K562 (cell line): ENCODE results near the gene CD109. TPM values are rescaled to one million over a fixed set of nuclear protein-coding genes. Genes with fewer than 3 reads are reported as not detected.

Source experiments
- CREBBP ChIP-seq: IDR thresholded peaks from one replicate; pipeline ENCODE4 v1.6.1; 2012; ENCODE audit warnings: low read depth, mild to moderate bottlenecking, control low read depth, inconsistent platforms, low read length
- EGR1 ChIP-seq: fragments of 450-650 bp; conservative IDR thresholded peaks from 2 replicates; pipeline ENCODE4 v1.6.1; 2017; ENCODE audit warnings: mild to moderate bottlenecking
- MCM3 ChIP-seq: fragments of 450-650 bp; IDR thresholded peaks from 2 replicates; pipeline ENCODE4 v1.6.1; 2016
- SREBF2 ChIP-seq: sonication (generic); formaldehyde crosslinking; IDR thresholded peaks from 2 replicates; pipeline ENCODE4 v1.4.0; 2020; ENCODE audit warnings: mild to moderate bottlenecking, missing genetic modification reagents
- TAF1 ChIP-seq: IDR thresholded peaks from 2 replicates; pipeline ENCODE4 v1.6.1; 2011; ENCODE audit warnings: mild to moderate bottlenecking, low read length, moderate library complexity; ENCODE audit not compliant: insufficient read depth, control insufficient read depth, severe bottlenecking; ENCODE audit errors: extremely low read depth
- TBL1XR1 ChIP-seq, 2 experiments: IDR thresholded peaks; 2 replicates each; pipeline ENCODE4 v1.6.1; 2012; ENCODE audit warnings: improper control_type of control experiment in 2 of 2, low read length in 2 of 2, mild to moderate bottlenecking in 1 of 2
- TSC22D4 ChIP-seq: fragments of 450-650 bp; IDR thresholded peaks from 2 replicates; pipeline ENCODE4 v1.6.1; 2016; ENCODE audit warnings: missing genetic modification characterization, missing biosample characterization, control low read depth
- ZBED1 ChIP-seq: IDR thresholded peaks from 2 replicates; pipeline ENCODE4 v1.6.1; 2014
- polyA plus RNA-seq, 8 experiments: library from polyadenylated mRNA; depleted of rRNA in 4 of 8; stranded (reverse) in 5 of 8; unstranded in 3 of 8; fragments of >200 nt; fragmentation: Nextera tagmentation in 2 of 8; fragmentation: Illumina TruSeq in 1 of 8; extraction: Ambion mirVana in 2 of 8; extraction: Trizol in 1 of 8; gene quantifications; 2 replicates each; pipeline versions ENCODE4 v1.2.1 to v1.2.3, GENCODE V29; 2011 to 2014; ENCODE audit warnings: inconsistent platforms in 1 of 8, missing spikeins in 1 of 8
- total RNA-seq, 7 experiments: library from RNA; depleted of rRNA in 6 of 7; stranded (reverse); fragments of >200 nt in 6 of 7; fragmentation: Illumina TruSeq in 2 of 7; extraction: Trizol in 2 of 7; gene quantifications; 2 replicates each; pipeline versions ENCODE4 v1.2.1 to v1.2.3, GENCODE V29; 2011 to 2021; ENCODE audit warnings: low replicate concordance in 1 of 7
- TF ChIP-seq, protein P1 (sequence below): fragments of 250-450 bp; sonication (Bioruptor Pico); IDR thresholded peaks from 2 replicates; pipeline ENCODE4 v1.8.0; 2022; ENCODE audit warnings: inconsistent platforms, mild to moderate bottlenecking, moderate library complexity, borderline replicate concordance
- TF ChIP-seq, protein P2 (sequence below): fragments of 450-650 bp; IDR thresholded peaks from 2 replicates; pipeline ENCODE4 v1.6.1; 2016; ENCODE audit warnings: borderline replicate concordance
- TF ChIP-seq, protein P3 (sequence below): fragments of 250-450 bp; sonication (Bioruptor Pico); IDR thresholded peaks from 2 replicates; pipeline ENCODE4 v1.4.0; 2020; ENCODE audit warnings: mild to moderate bottlenecking
- TF ChIP-seq, protein P4 (sequence below): fragments of 450-650 bp; formaldehyde crosslinking; IDR thresholded peaks from 2 replicates; pipeline ENCODE4 v1.4.0; 2022; ENCODE audit warnings: missing genetic modification characterization
- TF ChIP-seq, protein P5 (sequence below), 2 experiments: fragments of 450-650 bp in 1 of 2; sonication (generic) in 1 of 2; formaldehyde crosslinking in 1 of 2; IDR thresholded peaks; 2 replicates each; pipeline versions ENCODE4 v1.7.1 to v1.9.0; 2016 to 2022; ENCODE audit warnings: inconsistent platforms in 1 of 2, mild to moderate bottlenecking in 1 of 2, missing genetic modification reagents in 1 of 2

Gene CD109
- total and polyA plus RNA-seq, 9 of the 15 experiments (the other 6 are each of a cell fraction or from before 2014, with no cell fraction given): under 0.01 to 0.22 (median 0.11) TPM

DNA sequence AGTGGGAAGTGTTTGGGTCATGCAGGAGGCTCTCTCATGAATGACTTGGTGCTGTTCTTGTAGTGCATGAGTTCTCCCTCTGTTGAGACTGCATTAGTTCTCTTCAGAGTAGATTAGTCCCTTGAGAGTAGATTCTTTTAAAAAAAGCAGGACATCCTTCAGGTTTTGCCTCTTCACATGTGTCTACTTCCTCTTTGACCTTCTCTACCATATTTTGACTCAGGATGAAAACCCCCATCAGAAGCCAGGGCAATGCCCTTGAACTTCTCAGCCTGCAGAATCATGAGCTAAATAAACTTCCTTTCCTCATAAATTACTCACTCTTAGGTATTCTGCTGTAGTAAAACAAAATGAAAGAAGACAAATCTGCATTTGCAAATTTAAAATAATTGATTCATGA lies 170.3 kb downstream of the CD109 start (continued):
- TF ChIP-seq, protein P1, sequence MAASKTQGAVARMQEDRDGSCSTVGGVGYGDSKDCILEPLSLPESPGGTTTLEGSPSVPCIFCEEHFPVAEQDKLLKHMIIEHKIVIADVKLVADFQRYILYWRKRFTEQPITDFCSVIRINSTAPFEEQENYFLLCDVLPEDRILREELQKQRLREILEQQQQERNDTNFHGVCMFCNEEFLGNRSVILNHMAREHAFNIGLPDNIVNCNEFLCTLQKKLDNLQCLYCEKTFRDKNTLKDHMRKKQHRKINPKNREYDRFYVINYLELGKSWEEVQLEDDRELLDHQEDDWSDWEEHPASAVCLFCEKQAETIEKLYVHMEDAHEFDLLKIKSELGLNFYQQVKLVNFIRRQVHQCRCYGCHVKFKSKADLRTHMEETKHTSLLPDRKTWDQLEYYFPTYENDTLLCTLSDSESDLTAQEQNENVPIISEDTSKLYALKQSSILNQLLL: no peak
- TF ChIP-seq EGR1 (no peak), MCM3 (no peak), TBL1XR1 (IDR thresholded peaks at IDR 0.05; ENCODE audit: low read length in 2 of 2) (no peak), TSC22D4 (tag) (no peak), CREBBP (no peak), SREBF2 (no peak), TAF1 (no peak), ZBED1 (no peak)
- TF ChIP-seq, protein P2, sequence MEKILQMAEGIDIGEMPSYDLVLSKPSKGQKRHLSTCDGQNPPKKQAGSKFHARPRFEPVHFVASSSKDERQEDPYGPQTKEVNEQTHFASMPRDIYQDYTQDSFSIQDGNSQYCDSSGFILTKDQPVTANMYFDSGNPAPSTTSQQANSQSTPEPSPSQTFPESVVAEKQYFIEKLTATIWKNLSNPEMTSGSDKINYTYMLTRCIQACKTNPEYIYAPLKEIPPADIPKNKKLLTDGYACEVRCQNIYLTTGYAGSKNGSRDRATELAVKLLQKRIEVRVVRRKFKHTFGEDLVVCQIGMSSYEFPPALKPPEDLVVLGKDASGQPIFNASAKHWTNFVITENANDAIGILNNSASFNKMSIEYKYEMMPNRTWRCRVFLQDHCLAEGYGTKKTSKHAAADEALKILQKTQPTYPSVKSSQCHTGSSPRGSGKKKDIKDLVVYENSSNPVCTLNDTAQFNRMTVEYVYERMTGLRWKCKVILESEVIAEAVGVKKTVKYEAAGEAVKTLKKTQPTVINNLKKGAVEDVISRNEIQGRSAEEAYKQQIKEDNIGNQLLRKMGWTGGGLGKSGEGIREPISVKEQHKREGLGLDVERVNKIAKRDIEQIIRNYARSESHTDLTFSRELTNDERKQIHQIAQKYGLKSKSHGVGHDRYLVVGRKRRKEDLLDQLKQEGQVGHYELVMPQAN: no peak
- TF ChIP-seq, protein P3, sequence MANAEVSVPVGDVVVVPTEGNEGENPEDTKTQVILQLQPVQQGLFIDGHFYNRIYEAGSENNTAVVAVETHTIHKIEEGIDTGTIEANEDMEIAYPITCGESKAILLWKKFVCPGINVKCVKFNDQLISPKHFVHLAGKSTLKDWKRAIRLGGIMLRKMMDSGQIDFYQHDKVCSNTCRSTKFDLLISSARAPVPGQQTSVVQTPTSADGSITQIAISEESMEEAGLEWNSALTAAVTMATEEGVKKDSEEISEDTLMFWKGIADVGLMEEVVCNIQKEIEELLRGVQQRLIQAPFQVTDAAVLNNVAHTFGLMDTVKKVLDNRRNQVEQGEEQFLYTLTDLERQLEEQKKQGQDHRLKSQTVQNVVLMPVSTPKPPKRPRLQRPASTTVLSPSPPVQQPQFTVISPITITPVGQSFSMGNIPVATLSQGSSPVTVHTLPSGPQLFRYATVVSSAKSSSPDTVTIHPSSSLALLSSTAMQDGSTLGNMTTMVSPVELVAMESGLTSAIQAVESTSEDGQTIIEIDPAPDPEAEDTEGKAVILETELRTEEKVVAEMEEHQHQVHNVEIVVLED: no peak
- TF ChIP-seq, protein P4, sequence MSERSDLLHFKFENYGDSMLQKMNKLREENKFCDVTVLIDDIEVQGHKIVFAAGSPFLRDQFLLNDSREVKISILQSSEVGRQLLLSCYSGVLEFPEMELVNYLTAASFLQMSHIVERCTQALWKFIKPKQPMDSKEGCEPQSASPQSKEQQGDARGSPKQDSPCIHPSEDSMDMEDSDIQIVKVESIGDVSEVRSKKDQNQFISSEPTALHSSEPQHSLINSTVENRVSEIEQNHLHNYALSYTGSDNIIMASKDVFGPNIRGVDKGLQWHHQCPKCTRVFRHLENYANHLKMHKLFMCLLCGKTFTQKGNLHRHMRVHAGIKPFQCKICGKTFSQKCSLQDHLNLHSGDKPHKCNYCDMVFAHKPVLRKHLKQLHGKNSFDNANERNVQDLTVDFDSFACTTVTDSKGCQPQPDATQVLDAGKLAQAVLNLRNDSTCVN (CRISPR knock-in tag): no peak
- TF ChIP-seq, protein P5, sequence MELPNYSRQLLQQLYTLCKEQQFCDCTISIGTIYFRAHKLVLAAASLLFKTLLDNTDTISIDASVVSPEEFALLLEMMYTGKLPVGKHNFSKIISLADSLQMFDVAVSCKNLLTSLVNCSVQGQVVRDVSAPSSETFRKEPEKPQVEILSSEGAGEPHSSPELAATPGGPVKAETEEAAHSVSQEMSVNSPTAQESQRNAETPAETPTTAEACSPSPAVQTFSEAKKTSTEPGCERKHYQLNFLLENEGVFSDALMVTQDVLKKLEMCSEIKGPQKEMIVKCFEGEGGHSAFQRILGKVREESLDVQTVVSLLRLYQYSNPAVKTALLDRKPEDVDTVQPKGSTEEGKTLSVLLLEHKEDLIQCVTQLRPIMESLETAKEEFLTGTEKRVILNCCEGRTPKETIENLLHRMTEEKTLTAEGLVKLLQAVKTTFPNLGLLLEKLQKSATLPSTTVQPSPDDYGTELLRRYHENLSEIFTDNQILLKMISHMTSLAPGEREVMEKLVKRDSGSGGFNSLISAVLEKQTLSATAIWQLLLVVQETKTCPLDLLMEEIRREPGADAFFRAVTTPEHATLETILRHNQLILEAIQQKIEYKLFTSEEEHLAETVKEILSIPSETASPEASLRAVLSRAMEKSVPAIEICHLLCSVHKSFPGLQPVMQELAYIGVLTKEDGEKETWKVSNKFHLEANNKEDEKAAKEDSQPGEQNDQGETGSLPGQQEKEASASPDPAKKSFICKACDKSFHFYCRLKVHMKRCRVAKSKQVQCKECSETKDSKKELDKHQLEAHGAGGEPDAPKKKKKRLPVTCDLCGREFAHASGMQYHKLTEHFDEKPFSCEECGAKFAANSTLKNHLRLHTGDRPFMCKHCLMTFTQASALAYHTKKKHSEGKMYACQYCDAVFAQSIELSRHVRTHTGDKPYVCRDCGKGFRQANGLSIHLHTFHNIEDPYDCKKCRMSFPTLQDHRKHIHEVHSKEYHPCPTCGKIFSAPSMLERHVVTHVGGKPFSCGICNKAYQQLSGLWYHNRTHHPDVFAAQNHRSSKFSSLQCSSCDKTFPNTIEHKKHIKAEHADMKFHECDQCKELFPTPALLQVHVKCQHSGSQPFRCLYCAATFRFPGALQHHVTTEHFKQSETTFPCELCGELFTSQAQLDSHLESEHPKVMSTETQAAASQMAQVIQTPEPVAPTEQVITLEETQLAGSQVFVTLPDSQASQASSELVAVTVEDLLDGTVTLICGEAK (IDR thresholded peaks at IDR 0.05): no peak
- TF ChIP-seq, protein P5 (CRISPR knock-in tag; IDR thresholded peaks at IDR 0.05): no peak
